Tibial artery (tissue), 4 donors: ENCODE data around the gene METTL21C.
A peak's percentile ranks its signal among the peaks of the same experiment; 100 is the strongest.

Experiments
- DNase-seq, 2 donors: peaks; one replicate each; pipeline ENCODE4 v3.0.0-alpha.2; 2019
- H3K27ac ChIP-seq, 2 donors: fragments of 200-600 bp; sonication (generic) in 1 of 2; 1 replicate in 1 of 2; 2 replicates in 1 of 2; pipeline ENCODE4 v1.5.1; 2018 to 2019; ENCODE audit warnings: mild to moderate bottlenecking in 1 of 2
- H3K27me3 ChIP-seq, 2 donors: fragments of 200-600 bp; sonication (generic) in 1 of 2; one replicate each; pipeline versions ENCODE4 v1.5.1 to v1.6.0; 2016 to 2019
- H3K36me3 ChIP-seq, 3 donors: fragments of 200-600 bp; sonication (generic) in 2 of 3; one replicate each; pipeline ENCODE4 v1.5.1; 2016 to 2019; ENCODE audit warnings: mild to moderate bottlenecking in 2 of 3
- H3K4me1 ChIP-seq, 4 donors: fragments of 200-600 bp; sonication (generic) in 2 of 4; 1 replicate in 3 of 4; 2 replicates in 1 of 4; pipeline ENCODE4 v1.5.1; 2016 to 2019
- H3K4me3 ChIP-seq, 2 donors: fragments of 200-600 bp; sonication (generic) in 1 of 2; 1 replicate in 1 of 2; 2 replicates in 1 of 2; pipeline ENCODE4 v1.5.1; 2018 to 2019; ENCODE audit warnings: mild to moderate bottlenecking in 2 of 2
- H3K9me3 ChIP-seq, 3 donors: fragments of 200-600 bp; sonication (generic) in 1 of 3; one replicate each; pipeline ENCODE4 v1.5.1; 2016 to 2019
- intact Hi-C: fragments of 100-400 bp; cut with DNase I; formaldehyde crosslinking; loops from one replicate; pipeline ENCODE4 v1.15.0; 2023; ENCODE audit warnings: low total_unique reads
- TF ChIP-seq, protein P1 (sequence below), 2 experiments: fragments of 200-600 bp in 1 of 2; fragments of 450-650 bp in 1 of 2; IDR thresholded peaks; one replicate each; pipeline ENCODE4 v1.5.1; 2017 to 2019; ENCODE audit warnings: antibody characterized with exemption in 2 of 2, mild to moderate bottlenecking in 1 of 2, moderate library complexity in 1 of 2

METTL21C gene

DNA sequence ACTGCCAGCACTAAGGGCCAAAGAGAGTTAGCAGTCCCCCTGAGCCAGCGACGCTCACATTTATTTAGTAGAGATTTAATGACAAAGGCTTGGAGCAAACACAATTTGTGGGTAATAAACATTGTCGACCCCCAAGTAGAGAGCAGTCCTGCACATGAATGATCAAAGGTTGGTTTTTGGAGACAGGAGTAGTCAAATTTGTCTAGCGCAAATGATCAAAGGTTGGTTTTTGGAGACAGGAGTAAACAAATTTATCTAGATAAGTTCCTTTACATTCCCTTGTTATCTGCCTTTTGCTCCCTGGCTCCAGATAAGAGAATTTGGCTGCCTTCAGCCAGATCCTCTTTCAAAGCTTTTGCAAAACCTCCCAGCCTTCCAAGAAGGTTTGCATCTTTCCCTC is 26.9 kb downstream of the METTL21C start:
- Histone ChIP-seq H3K4me1 (no peaks in the 10 kb centered on the region), H3K27me3 (no peaks in the 10 kb centered on the region), H3K9me3 (peaks cover 0 to 3% (median 0%) of the 10 kb centered on the region in 3 donors), H3K36me3 (peaks cover 34 to 71% (median 55%) of the 10 kb centered on the region in 3 donors), H3K4me3 (no peak overlapping the region), H3K27ac (no peak overlapping the region)
- no peak for DNase-seq
- TF ChIP-seq, protein P1, sequence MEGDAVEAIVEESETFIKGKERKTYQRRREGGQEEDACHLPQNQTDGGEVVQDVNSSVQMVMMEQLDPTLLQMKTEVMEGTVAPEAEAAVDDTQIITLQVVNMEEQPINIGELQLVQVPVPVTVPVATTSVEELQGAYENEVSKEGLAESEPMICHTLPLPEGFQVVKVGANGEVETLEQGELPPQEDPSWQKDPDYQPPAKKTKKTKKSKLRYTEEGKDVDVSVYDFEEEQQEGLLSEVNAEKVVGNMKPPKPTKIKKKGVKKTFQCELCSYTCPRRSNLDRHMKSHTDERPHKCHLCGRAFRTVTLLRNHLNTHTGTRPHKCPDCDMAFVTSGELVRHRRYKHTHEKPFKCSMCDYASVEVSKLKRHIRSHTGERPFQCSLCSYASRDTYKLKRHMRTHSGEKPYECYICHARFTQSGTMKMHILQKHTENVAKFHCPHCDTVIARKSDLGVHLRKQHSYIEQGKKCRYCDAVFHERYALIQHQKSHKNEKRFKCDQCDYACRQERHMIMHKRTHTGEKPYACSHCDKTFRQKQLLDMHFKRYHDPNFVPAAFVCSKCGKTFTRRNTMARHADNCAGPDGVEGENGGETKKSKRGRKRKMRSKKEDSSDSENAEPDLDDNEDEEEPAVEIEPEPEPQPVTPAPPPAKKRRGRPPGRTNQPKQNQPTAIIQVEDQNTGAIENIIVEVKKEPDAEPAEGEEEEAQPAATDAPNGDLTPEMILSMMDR (IDR thresholded peaks at IDR 0.05) = no peak
- intact Hi-C loops = no loop called here

DNA sequence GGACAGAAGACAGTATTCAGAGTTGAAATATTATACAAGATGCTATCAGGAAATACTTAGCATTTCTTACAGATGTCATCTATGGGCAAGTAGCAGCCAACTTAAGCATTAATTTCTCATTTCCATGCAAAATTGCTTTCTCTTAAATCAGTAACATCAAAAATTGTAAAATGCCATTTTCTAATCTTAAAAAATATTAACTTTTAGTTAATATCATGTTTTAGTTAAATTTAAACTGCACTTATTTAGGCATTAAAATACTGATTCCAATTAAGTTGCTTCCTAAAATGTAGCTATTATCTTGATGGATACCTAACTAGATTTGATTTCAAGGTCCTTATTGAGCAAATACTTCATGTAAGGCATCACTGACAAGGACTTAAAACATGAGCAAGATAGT is 27.8 kb downstream of the METTL21C start:
- peaks cover 34 to 62% (median 55%) of the 10 kb centered on the region in 3 donors for H3K36me3 ChIP-seq
- TF ChIP-seq, protein P1 (IDR thresholded peaks at IDR 0.05) = no peak

DNA sequence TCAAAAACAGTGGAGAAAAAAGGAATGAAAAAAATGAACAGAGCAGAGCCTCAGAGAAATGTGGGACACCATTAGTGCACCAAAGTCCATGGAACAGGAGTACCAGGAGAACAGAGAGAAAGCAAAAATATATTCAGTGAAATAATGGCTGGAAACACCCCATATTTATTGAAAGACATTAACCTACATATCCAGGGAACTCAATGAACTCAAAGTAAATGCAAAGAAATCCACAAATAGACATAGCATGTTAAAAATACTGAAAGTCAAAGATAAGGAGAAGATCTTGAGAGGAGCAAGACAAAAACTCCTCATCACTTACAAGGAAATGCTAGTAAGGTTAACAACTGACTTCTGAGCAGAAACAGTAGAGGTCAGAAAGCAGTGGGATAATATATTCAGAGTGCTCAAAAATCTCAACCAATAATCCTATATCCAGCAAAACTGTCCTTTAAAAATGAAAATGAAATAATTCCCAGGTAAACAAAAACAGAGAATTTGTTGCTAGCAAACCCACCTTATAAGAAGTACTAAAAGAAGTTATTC is 35.6 kb downstream of the METTL21C start:
- no peaks in the 10 kb centered on the region for H3K27me3 ChIP-seq
- intact Hi-C loops = loop anchor here (10.0 kb wide), 1 partner anchor 136 kb away; the partner anchor contains the start of genes BIVM and POGLUT2
- TF ChIP-seq, protein P1 (IDR thresholded peaks at IDR 0.05) = no peak
- no peaks in the 10 kb centered on the region for H3K4me1 ChIP-seq
- no peak overlapping the region for H3K4me3 ChIP-seq
- no peaks in the 10 kb centered on the region for H3K9me3 ChIP-seq
- DNase-seq = no peak
- peaks cover 29 to 38% (median 30%) of the 10 kb centered on the region in 3 donors for H3K36me3 ChIP-seq
- H3K27ac ChIP-seq = no peak overlapping the region

More for the DNA sequence above, 27.8 kb downstream of the METTL21C start:
- H3K9me3 ChIP-seq = peaks cover 0 to 3% (median 0%) of the 10 kb centered on the region in 3 donors
- no peak overlapping the region for H3K27ac ChIP-seq
- H3K4me1 ChIP-seq = no peaks in the 10 kb centered on the region
- no peaks in the 10 kb centered on the region for H3K27me3 ChIP-seq
- no peak for DNase-seq
- intact Hi-C loops = no loop called here
- no peak overlapping the region for H3K4me3 ChIP-seq

DNA sequence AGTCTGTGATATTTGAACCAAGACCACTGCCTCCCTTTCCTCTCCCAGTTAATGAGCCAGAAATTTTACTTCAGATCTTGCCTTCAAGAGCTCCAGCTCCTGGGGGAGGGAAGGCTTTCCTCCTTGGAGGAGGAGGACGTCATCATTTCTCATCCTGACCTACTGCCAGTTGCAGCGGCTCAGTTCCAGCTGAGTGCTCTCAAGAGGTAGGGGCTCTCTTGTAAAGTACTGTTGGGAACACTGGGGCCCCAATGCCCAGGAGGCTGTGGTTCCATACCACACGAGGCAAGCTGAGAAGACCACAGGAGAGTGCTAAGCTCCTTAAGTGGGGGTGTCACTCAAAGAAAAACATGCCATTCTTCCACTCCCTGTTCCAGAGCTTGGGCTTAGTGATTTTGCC is 36.2 kb downstream of the METTL21C start:
- no peak for DNase-seq
- Histone ChIP-seq H3K36me3 (peaks cover 23 to 33% (median 30%) of the 10 kb centered on the region in 3 donors), H3K27ac (no peak overlapping the region), H3K27me3 (no peaks in the 10 kb centered on the region), H3K4me1 (no peaks in the 10 kb centered on the region), H3K9me3 (no peaks in the 10 kb centered on the region), H3K4me3 (no peak overlapping the region)
- TF ChIP-seq, protein P1 (IDR thresholded peaks at IDR 0.05) = no peak
- intact Hi-C loops = loop anchor here (10.0 kb wide), 1 partner anchor 136 kb away; the partner anchor contains the start of genes BIVM and POGLUT2

DNA sequence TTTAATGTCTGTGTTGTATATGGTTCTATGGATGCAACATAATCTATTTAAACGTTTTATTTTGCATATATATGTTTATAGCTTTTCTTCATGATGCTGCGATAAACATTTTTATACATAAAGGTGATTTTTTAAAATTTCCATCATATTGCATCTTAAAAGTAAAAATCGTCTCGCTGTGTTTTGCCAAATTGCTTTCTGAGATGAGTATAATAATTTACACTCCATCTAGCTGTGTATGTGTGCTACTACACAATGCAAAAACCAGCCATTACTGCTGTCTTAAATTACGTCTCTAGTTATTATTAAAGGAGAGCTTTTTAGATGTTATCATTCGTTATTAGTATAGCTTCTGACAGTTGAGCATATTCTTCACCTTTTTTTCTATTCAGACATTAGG is 37.2 kb downstream of the METTL21C start:
- no peak for DNase-seq
- H3K27me3 ChIP-seq = no peaks in the 10 kb centered on the region
- H3K4me1 ChIP-seq = peaks cover 0 to 2% (median 0%) of the 10 kb centered on the region in 4 donors
- H3K9me3 ChIP-seq = no peaks in the 10 kb centered on the region
- H3K27ac ChIP-seq = no peak overlapping the region
- TF ChIP-seq, protein P1 (IDR thresholded peaks at IDR 0.05) = peak in 1 of 2 experiments; percentile 9
- intact Hi-C loops = loop anchor here (10.0 kb wide), 1 partner anchor 137 kb away; the partner anchor contains the start of genes BIVM and POGLUT2
- H3K4me3 ChIP-seq = no peak overlapping the region
- H3K36me3 ChIP-seq = peaks cover 20 to 31% (median 30%) of the 10 kb centered on the region in 3 donors
